HG02678 (cell line): ENCODE data around the gene GNS.
A peak's percentile ranks its signal among the peaks of the same experiment; 100 is the strongest.

Experiments
- ATAC-seq: cut with Tn5 transposase; IDR thresholded peaks from one replicate; pipeline ENCODE4 v1.9.1; 2021; ENCODE audit warnings: mild to moderate bottlenecking, moderate library complexity; ENCODE audit not compliant: unreplicated experiment

Gene GNS

GRCh38 chr12:64678248-64678647 is 81.0 kb downstream of the GNS start:
- ATAC-seq = no peak

GRCh38 chr12:64675795-64676194 is 83.4 kb downstream of the GNS start:
- no peak for ATAC-seq

- no peak for ATAC-seq
These were observed 84.8 kb downstream of the GNS start for GRCh38 chr12:64674367-64674922.

- ATAC-seq = no peak
These were observed 85.6 kb downstream of the GNS start for GRCh38 chr12:64673490-64674169.

GRCh38 chr12:64672925-64673409 is 86.2 kb downstream of the GNS start:
- ATAC-seq = no peak

- no peak for ATAC-seq
These were observed 87.5 kb downstream of the GNS start for GRCh38 chr12:64671681-64672080.

- no peak for ATAC-seq
These were observed 88.1 kb downstream of the GNS start for GRCh38 chr12:64670919-64671639.

GRCh38 chr12:64670019-64670418 is 89.2 kb downstream of the GNS start:
- ATAC-seq = no peak

- ATAC-seq = peak; percentile 75
These were observed 89.8 kb downstream of the GNS start for GRCh38 chr12:64669270-64669842.

GRCh38 chr12:64667793-64668192 is 91.4 kb downstream of the GNS start:
- ATAC-seq = no peak

- ATAC-seq = peak; percentile 42
These were observed 92.9 kb downstream of the GNS start for GRCh38 chr12:64666054-64666914.

- peak; percentile 39 for ATAC-seq
These were observed 93.7 kb downstream of the GNS start for GRCh38 chr12:64665514-64665913.
